Measurements from ENCODE around the gene SNRPD1. TPM values are rescaled to one million over a fixed set of nuclear protein-coding genes. Genes with fewer than 3 reads are reported as not detected.

Gene SNRPD1
- total RNA-seq, 1 experiment from 2014 or later = 112 TPM

GRCh38 chr18:21598726-21599584, 13.2 kb upstream of the SNRPD1 start:
- CTCF ChIA-PET = no interaction called here
- BruUV-seq (replicated peaks) = TSS peak; percentile 32
- no peak for TF ChIP-seq CTCF (IDR thresholded peaks at IDR 0.05; ENCODE audit: unreplicated experiment)
- Mint-ChIP-seq H3K27me3 (ENCODE audit: unreplicated experiment) (no peaks in the 10 kb centered on the region), H3K4me3 (ENCODE audit: low read depth, unreplicated experiment) (peak overlapping the region; percentile 81), H3K4me1 (ENCODE audit: low read depth, unreplicated experiment) (peaks cover 7% of the 10 kb centered on the region), H3K27ac (ENCODE audit: unreplicated experiment) (peak overlapping the region; percentile 90), H3K36me3 (ENCODE audit: insufficient read depth, unreplicated experiment) (peaks cover 43% of the 10 kb centered on the region), H3K9me3 (ENCODE audit: low read depth, unreplicated experiment) (no peaks in the 10 kb centered on the region)
- DNase-seq = peak; percentile 52
- intact Hi-C loops (cut with micrococcal nuclease; ENCODE audit: unreplicated experiment) = no loop called here

GRCh38 chr18:21599585-21600525, 12.3 kb upstream of the SNRPD1 start:
- TF ChIP-seq CTCF (IDR thresholded peaks at IDR 0.05; ENCODE audit: unreplicated experiment) = peak; percentile 11
- no peaks in the 10 kb centered on the region for H3K9me3 Mint-ChIP-seq (ENCODE audit: low read depth, unreplicated experiment)
- intact Hi-C loops (cut with micrococcal nuclease; ENCODE audit: unreplicated experiment) = no loop called here

GRCh38 chr18:21600526-21601410, 11.3 kb upstream of the SNRPD1 start, which contains the start of gene ESCO1:
TSS of gene ESCO1 (minus strand) at chr18:21600704. CDS start at chr18:21574843, 25,861 bp downstream.
- TF ChIP-seq CTCF (IDR thresholded peaks at IDR 0.05; ENCODE audit: unreplicated experiment) = peak; percentile 99
- peaks cover 18% of the 10 kb centered on the region for H3K4me1 Mint-ChIP-seq (ENCODE audit: low read depth, unreplicated experiment)
- peak within 1 kb of the TSS; percentile 81 for H3K4me3 Mint-ChIP-seq (ENCODE audit: low read depth, unreplicated experiment)
- H3K27ac Mint-ChIP-seq (ENCODE audit: unreplicated experiment) = peak within 1 kb of the TSS; percentile 90
- H3K36me3 Mint-ChIP-seq (ENCODE audit: insufficient read depth, unreplicated experiment) = peaks cover 38% of the 10 kb centered on the region
- no peaks in the 10 kb centered on the region for H3K9me3 Mint-ChIP-seq (ENCODE audit: low read depth, unreplicated experiment)
- CTCF ChIA-PET = interaction anchor here (0.6 to 1.4 kb wide), 11 partner anchors 12 to 414 kb away, joined by 3 to 12 read pairs (median 4); partner anchors contain the start of genes ABHD3, MIB1 and SNRPD1
- H3K27me3 Mint-ChIP-seq (ENCODE audit: unreplicated experiment) = no peaks in the 10 kb centered on the region
- peak; percentile 97 for DNase-seq
- BruUV-seq (replicated peaks) = no TSS peak
- intact Hi-C loops (cut with micrococcal nuclease; ENCODE audit: unreplicated experiment) = no loop called here

More at GRCh38 chr18:21599585-21600525, 12.3 kb upstream of the SNRPD1 start:
- Mint-ChIP-seq H3K27ac (ENCODE audit: unreplicated experiment) (peak overlapping the region; percentile 90), H3K4me3 (ENCODE audit: low read depth, unreplicated experiment) (peak overlapping the region; percentile 81), H3K27me3 (ENCODE audit: unreplicated experiment) (no peaks in the 10 kb centered on the region), H3K36me3 (ENCODE audit: insufficient read depth, unreplicated experiment) (peaks cover 39% of the 10 kb centered on the region), H3K4me1 (ENCODE audit: low read depth, unreplicated experiment) (peaks cover 10% of the 10 kb centered on the region)
- BruUV-seq (replicated peaks) = no TSS peak
- CTCF ChIA-PET = interaction anchor here (0.6 to 1.4 kb wide), 7 partner anchors 12 to 404 kb away, joined by 3 to 12 read pairs (median 4); partner anchors contain the start of genes ABHD3, MIB1 and SNRPD1
- DNase-seq = peak; percentile 77

GRCh38 chr18:21602299-21602587, 9.9 kb upstream of the SNRPD1 start:
- H3K9me3 Mint-ChIP-seq (ENCODE audit: low read depth, unreplicated experiment) = no peaks in the 10 kb centered on the region
- H3K4me3 Mint-ChIP-seq (ENCODE audit: low read depth, unreplicated experiment) = no peak overlapping the region
- BruUV-seq (replicated peaks) = no TSS peak
- intact Hi-C loops (cut with micrococcal nuclease; ENCODE audit: unreplicated experiment) = no loop called here
- peaks cover 38% of the 10 kb centered on the region for H3K36me3 Mint-ChIP-seq (ENCODE audit: insufficient read depth, unreplicated experiment)
- DNase-seq = no peak
- H3K27ac Mint-ChIP-seq (ENCODE audit: unreplicated experiment) = no peak overlapping the region
- no peaks in the 10 kb centered on the region for H3K27me3 Mint-ChIP-seq (ENCODE audit: unreplicated experiment)
- H3K4me1 Mint-ChIP-seq (ENCODE audit: low read depth, unreplicated experiment) = peaks cover 18% of the 10 kb centered on the region
- no peak for TF ChIP-seq CTCF (IDR thresholded peaks at IDR 0.05; ENCODE audit: unreplicated experiment)
- CTCF ChIA-PET = no interaction called here
